SH-SY5Y (cell line): Measurements from ENCODE around the gene CLEC16A.

Experiments used
- GATA2 ChIP-seq: IDR thresholded peaks from 2 replicates; pipeline ENCODE4 v1.6.1; 2011; ENCODE audit warnings: mild to moderate bottlenecking, low read depth, low read length
- GATA3 ChIP-seq: IDR thresholded peaks from 2 replicates; pipeline ENCODE4 v1.6.1; 2011; ENCODE audit warnings: low read depth, mild to moderate bottlenecking, low read length, moderate library complexity

CLEC16A gene

GRCh38 chr16:11033629-11034420, 89.5 kb downstream of the CLEC16A start:
- TF ChIP-seq GATA3 (no peak), GATA2 (no peak)

GRCh38 chr16:11034481-11034931, 90.1 kb downstream of the CLEC16A start:
- TF ChIP-seq GATA3, result no peak
- no peak for TF ChIP-seq GATA2

GRCh38 chr16:11035096-11035495, 90.7 kb downstream of the CLEC16A start:
- TF ChIP-seq GATA2, result no peak
- TF ChIP-seq GATA3, result no peak

GRCh38 chr16:11036040-11036439, 91.7 kb downstream of the CLEC16A start:
- TF ChIP-seq GATA2 (no peak), GATA3 (no peak)

- TF ChIP-seq GATA2, result no peak
- no peak for TF ChIP-seq GATA3
These were observed 92.6 kb downstream of the CLEC16A start for GRCh38 chr16:11036868-11037410.

GRCh38 chr16:11038305-11038704, 93.9 kb downstream of the CLEC16A start:
- TF ChIP-seq GATA2 (no peak), GATA3 (no peak)

GRCh38 chr16:11038777-11039176, 94.4 kb downstream of the CLEC16A start:
- TF ChIP-seq GATA3 (no peak), GATA2 (no peak)

GRCh38 chr16:11039726-11040125, 95.4 kb downstream of the CLEC16A start:
- TF ChIP-seq GATA3 (no peak), GATA2 (no peak)

- TF ChIP-seq GATA3 (no peak), GATA2 (no peak)
These were observed 97.8 kb downstream of the CLEC16A start for GRCh38 chr16:11042191-11042590.

- TF ChIP-seq GATA3 (no peak), GATA2 (no peak)
These were observed 101.1 kb downstream of the CLEC16A start for GRCh38 chr16:11045441-11045840.

GRCh38 chr16:11045846-11046245, 101.5 kb downstream of the CLEC16A start:
- no peak for TF ChIP-seq GATA2
- TF ChIP-seq GATA3, result no peak

- TF ChIP-seq GATA2 (no peak), GATA3 (no peak)
These were observed 102.1 kb downstream of the CLEC16A start for GRCh38 chr16:11046382-11046931.

- TF ChIP-seq GATA2 (no peak), GATA3 (no peak)
These were observed 102.7 kb downstream of the CLEC16A start for GRCh38 chr16:11047057-11047456.

- TF ChIP-seq GATA3, result no peak
- TF ChIP-seq GATA2, result no peak
These were observed 103.8 kb downstream of the CLEC16A start for GRCh38 chr16:11047939-11048800.
